ENCODE measurements around the gene HABP2. TPM values are rescaled to one million over a fixed set of nuclear protein-coding genes. Genes with fewer than 3 reads are reported as not detected.

HABP2 gene
- total and polyA plus RNA-seq, 2 experiments from 2014 or later: 0.06 TPM; not detected in 1

- H3K36me3 ChIP-seq: no peaks in the 10 kb centered on the region
- no peaks in the 10 kb centered on the region for H3K9me3 ChIP-seq (ENCODE audit: low read depth)
- no peak overlapping the region for H3K4me3 ChIP-seq
- no peak overlapping the region for H3K27ac ChIP-seq
- TF ChIP-seq CTCF (IDR thresholded peaks at IDR 0.05; ENCODE audit: low read depth, low read length): no peak
- no peaks in the 10 kb centered on the region for H3K4me1 ChIP-seq (ENCODE audit: low read depth)
- H3K27me3 ChIP-seq: no peaks in the 10 kb centered on the region
- no peak for DNase-seq (ENCODE audit: low read depth in 1 of 2, low spot score in 1 of 2)
Measured at GRCh38 chr10:113620511-113620910, 67.7 kb downstream of the HABP2 start.

- DNase-seq (ENCODE audit: low read depth in 1 of 2, low spot score in 1 of 2): no peak
- no peaks in the 10 kb centered on the region for H3K9me3 ChIP-seq (ENCODE audit: low read depth)
- no peak for TF ChIP-seq CTCF (IDR thresholded peaks at IDR 0.05; ENCODE audit: low read depth, low read length)
- no peak overlapping the region for H3K4me3 ChIP-seq
- H3K4me1 ChIP-seq (ENCODE audit: low read depth): no peaks in the 10 kb centered on the region
- no peaks in the 10 kb centered on the region for H3K27me3 ChIP-seq
- H3K36me3 ChIP-seq: no peaks in the 10 kb centered on the region
- H3K27ac ChIP-seq: no peak overlapping the region
Measured at GRCh38 chr10:113620936-113621335, 68.1 kb downstream of the HABP2 start.

GRCh38 chr10:113621799-113622198 lies 68.9 kb downstream of the HABP2 start:
- Histone ChIP-seq H3K9me3 (ENCODE audit: low read depth) (no peaks in the 10 kb centered on the region), H3K27me3 (no peaks in the 10 kb centered on the region), H3K27ac (no peak overlapping the region), H3K36me3 (no peaks in the 10 kb centered on the region), H3K4me3 (no peak overlapping the region), H3K4me1 (ENCODE audit: low read depth) (no peaks in the 10 kb centered on the region)
- no peak for TF ChIP-seq CTCF (IDR thresholded peaks at IDR 0.05; ENCODE audit: low read depth, low read length)
- DNase-seq (ENCODE audit: low read depth in 1 of 2, low spot score in 1 of 2): no peak

GRCh38 chr10:113622831-113623230 lies 70.0 kb downstream of the HABP2 start:
- Histone ChIP-seq H3K9me3 (ENCODE audit: low read depth) (no peaks in the 10 kb centered on the region), H3K36me3 (no peaks in the 10 kb centered on the region), H3K4me3 (no peak overlapping the region), H3K27ac (no peak overlapping the region), H3K27me3 (no peaks in the 10 kb centered on the region), H3K4me1 (ENCODE audit: low read depth) (no peaks in the 10 kb centered on the region)
- no peak for TF ChIP-seq CTCF (IDR thresholded peaks at IDR 0.05; ENCODE audit: low read depth, low read length)
- DNase-seq (ENCODE audit: low read depth in 1 of 2, low spot score in 1 of 2): no peak

GRCh38 chr10:113625461-113626186 lies 72.8 kb downstream of the HABP2 start:
- H3K27me3 ChIP-seq: no peaks in the 10 kb centered on the region
- no peaks in the 10 kb centered on the region for H3K36me3 ChIP-seq
- no peak for DNase-seq (ENCODE audit: low read depth in 1 of 2, low spot score in 1 of 2)
- H3K9me3 ChIP-seq (ENCODE audit: low read depth): no peaks in the 10 kb centered on the region
- H3K4me1 ChIP-seq (ENCODE audit: low read depth): no peaks in the 10 kb centered on the region
- H3K27ac ChIP-seq: no peak overlapping the region
- no peak for TF ChIP-seq CTCF (IDR thresholded peaks at IDR 0.05; ENCODE audit: low read depth, low read length)
- H3K4me3 ChIP-seq: no peak overlapping the region
